ENCODE measurements around the gene CLDND2.

DNA sequence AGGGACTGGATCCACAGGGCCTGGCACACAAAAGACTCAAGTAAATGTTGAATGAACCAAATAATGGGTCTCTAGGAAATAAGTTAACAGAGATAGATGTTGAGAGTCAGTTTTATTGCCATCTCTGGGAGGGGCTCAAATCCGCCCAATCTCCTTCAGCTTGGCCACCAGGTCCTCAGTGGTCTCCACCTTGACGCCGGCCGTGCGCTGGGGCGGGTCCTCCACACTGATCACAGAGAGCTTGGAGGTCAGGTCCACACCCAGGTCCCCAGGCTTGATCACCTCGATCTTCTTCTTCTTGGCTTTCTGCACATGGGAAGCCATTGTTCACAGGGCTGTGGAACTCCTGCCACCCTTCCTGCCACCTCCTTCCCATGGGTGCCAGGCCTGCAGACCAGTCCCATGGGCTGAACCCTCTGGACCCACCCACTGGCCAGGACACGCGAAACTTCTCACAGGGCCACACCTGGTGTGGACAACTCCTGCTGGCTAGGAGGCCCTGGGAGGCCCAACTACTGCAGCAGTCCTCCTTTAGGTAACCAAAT is 23.7 kb downstream of the CLDND2 start:
- TF ChIP-seq CTCF (IDR thresholded peaks at IDR 0.05; ENCODE audit: insufficient read depth, low read length, poor library complexity, severe bottlenecking) (no peak), EZH2phosphoT487 (conservative IDR thresholded peaks at IDR 0.05; ENCODE audit: low read length) (no peak)
